ENCODE data around the gene MYL10.
"Not testable (repeated sequence)": the region's sequence is repeated elsewhere in the genome, so short reads cannot be mapped to it uniquely, and the experiment has no call there.

MYL10 gene

DNA sequence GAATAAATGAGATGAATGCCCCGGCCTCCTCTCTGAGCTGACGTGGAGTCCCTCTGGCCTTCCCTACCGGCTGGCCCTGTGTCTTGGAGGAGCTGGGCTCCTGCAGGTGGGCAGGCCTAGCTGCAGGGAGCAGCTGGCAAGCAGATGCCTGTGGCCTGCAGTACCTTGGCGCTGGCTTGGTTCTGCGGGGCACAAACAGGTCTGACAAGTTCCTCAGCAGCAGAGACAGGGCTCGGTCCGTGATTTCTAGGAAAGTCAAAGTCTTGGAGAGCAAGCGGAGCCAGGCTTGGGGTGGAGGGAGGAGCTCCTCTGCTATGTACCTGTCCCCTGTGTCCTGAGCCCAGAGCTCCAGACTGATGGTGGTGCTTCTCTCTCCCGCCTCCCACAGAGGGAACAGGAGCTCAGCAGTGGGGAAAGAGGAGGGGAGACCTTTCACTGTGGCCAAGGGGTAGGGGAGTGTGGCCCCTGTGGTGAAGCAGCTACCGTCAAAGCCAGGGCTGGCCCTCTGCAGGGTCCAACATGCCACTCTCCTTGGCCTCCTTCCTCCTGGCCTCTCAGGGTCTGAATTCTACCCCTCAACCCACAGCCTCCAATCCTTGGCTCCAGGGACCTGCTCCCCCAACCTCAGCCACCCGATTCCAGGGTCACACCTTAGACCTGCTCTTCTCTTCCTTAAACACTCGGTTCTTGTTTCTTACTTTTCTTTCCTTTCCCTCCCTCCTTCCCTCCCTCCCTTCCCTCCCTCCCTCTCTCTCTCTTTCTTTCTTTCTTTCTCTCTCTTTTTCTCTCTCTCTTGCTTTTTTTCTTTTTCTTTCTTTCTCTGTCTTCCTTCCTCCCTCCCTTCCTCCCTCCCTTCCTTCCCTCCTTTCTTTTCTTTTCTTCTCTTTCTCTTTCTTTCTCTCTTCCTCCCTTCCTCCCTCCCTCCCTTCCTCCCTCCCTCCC is 20.1 kb downstream of the MYL10 start:
- TF ChIP-seq, protein P1, sequence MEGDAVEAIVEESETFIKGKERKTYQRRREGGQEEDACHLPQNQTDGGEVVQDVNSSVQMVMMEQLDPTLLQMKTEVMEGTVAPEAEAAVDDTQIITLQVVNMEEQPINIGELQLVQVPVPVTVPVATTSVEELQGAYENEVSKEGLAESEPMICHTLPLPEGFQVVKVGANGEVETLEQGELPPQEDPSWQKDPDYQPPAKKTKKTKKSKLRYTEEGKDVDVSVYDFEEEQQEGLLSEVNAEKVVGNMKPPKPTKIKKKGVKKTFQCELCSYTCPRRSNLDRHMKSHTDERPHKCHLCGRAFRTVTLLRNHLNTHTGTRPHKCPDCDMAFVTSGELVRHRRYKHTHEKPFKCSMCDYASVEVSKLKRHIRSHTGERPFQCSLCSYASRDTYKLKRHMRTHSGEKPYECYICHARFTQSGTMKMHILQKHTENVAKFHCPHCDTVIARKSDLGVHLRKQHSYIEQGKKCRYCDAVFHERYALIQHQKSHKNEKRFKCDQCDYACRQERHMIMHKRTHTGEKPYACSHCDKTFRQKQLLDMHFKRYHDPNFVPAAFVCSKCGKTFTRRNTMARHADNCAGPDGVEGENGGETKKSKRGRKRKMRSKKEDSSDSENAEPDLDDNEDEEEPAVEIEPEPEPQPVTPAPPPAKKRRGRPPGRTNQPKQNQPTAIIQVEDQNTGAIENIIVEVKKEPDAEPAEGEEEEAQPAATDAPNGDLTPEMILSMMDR (conservative IDR thresholded peaks at IDR 0.05; ENCODE audit: low read depth, low read length), result no peak
- H3K9ac ChIP-seq, result no peak overlapping the region
- H3K4me2 ChIP-seq, result no peak overlapping the region

DNA sequence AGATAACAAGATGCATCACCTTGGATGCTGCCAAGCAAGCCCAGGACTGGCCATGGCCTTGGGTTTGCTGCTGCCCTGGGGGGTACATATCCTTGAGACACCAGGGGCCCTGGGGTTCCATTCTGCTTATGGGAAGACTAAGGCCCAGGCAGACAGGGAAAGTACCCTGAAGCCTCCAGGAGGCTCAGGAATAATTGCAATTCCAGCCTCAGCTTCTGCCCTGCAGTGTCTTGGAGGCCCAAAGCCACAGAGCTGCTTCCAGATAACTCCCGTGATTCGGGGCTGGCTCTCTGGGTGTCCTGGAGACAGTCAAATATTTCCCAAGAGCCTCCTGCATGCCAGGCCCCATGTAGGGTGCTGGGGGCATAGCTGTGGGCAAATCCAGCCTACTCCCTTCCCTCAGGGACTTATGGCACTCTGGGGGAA is 22.6 kb downstream of the MYL10 start:
- H3K4me1 ChIP-seq (ENCODE audit: low read depth, poor library complexity, severe bottlenecking), result peaks cover 3% of the 10 kb centered on the region
- peaks cover 2% of the 10 kb centered on the region; the same call in 1 of the 2 replicates for H3K27me3 ChIP-seq (ENCODE audit: insufficient read depth, low read depth)
- H3K4me3 ChIP-seq (IDR thresholded peaks at IDR 0.05; ENCODE audit: insufficient read depth, low read depth, low read length), result no peak overlapping the region
- H3K9ac ChIP-seq, result no peak overlapping the region
- H3K4me2 ChIP-seq, result no peak overlapping the region
- H4K20me1 ChIP-seq (ENCODE audit: insufficient read depth), result no peaks in the 10 kb centered on the region
- H2AFZ ChIP-seq (ENCODE audit: low read depth), result no peak overlapping the region
- no peak overlapping the region for H3K27ac ChIP-seq
- H3K79me2 ChIP-seq (ENCODE audit: insufficient read depth, low read depth), result no peaks in the 10 kb centered on the region
- no peaks in the 10 kb centered on the region for H3K36me3 ChIP-seq (ENCODE audit: insufficient read depth)
- TF ChIP-seq, protein P1 (conservative IDR thresholded peaks at IDR 0.05; ENCODE audit: low read depth, low read length), result no peak

More for the DNA sequence above, 20.1 kb downstream of the MYL10 start:
- Histone ChIP-seq H3K4me3 (IDR thresholded peaks at IDR 0.05; ENCODE audit: insufficient read depth, low read depth, low read length) (no peak overlapping the region), H3K4me1 (ENCODE audit: low read depth, poor library complexity, severe bottlenecking) (no peaks in the 10 kb centered on the region), H4K20me1 (ENCODE audit: insufficient read depth) (no peaks in the 10 kb centered on the region), H3K27ac (no peak overlapping the region), H3K79me2 (ENCODE audit: insufficient read depth, low read depth) (no peaks in the 10 kb centered on the region), H2AFZ (ENCODE audit: low read depth) (no peak overlapping the region), H3K36me3 (ENCODE audit: insufficient read depth) (no peaks in the 10 kb centered on the region), H3K27me3 (ENCODE audit: insufficient read depth, low read depth) (peaks cover 2% of the 10 kb centered on the region; the same call in 1 of the 2 replicates)

DNA sequence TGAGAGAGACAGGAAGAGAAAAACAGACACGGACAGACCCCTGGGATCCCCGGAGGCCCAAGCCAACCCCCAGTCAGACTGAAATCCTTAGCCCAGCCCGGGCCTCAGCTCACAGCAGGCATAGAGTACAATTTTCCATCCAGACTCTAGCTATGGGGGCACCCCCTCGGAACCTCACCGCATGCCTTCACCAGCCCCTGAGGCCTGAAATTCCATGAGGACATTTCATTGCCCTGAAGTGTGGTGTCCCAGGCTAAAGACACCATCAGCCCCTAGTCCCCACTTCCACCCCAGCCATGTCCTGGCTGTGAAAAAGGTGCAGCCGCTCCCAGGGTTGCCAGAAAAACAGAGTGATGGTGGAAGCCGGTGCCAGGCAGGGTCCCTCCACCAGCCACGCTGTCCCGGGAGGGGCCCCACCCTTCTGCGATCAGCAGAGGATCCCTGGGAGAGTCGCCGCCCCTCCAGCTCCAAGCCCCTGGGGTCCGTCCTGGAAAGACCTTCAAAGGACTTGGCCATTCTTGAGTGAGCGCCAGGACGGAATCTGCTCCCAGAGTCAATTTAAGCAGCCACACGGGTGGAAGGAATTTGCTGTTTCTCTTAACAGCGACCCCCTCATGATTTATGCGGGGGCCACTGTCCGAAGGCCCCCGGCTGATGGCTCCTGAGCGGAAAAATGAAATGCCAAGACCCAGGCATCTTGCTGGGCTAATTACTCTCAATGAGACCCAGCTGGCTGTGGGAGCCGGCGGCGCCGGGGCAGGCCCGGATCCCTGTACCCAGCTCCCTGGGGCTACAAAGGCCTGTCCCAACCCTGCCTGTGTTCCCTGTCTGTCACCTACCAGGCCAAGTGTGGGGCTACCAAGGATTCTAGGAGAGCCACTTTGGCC is 23.2 kb downstream of the MYL10 start:
- TF ChIP-seq, protein P1 (conservative IDR thresholded peaks at IDR 0.05; ENCODE audit: low read depth, low read length), result no peak
- Histone ChIP-seq H3K4me3 (IDR thresholded peaks at IDR 0.05; ENCODE audit: insufficient read depth, low read depth, low read length) (no peak overlapping the region), H3K79me2 (ENCODE audit: insufficient read depth, low read depth) (no peaks in the 10 kb centered on the region), H3K27ac (no peak overlapping the region), H2AFZ (ENCODE audit: low read depth) (no peak overlapping the region), H3K4me1 (ENCODE audit: low read depth, poor library complexity, severe bottlenecking) (peaks cover 3% of the 10 kb centered on the region), H4K20me1 (ENCODE audit: insufficient read depth) (no peaks in the 10 kb centered on the region), H3K4me2 (no peak overlapping the region), H3K36me3 (ENCODE audit: insufficient read depth) (no peaks in the 10 kb centered on the region), H3K9ac (no peak overlapping the region), H3K27me3 (ENCODE audit: insufficient read depth, low read depth) (peaks cover 2% of the 10 kb centered on the region; the same call in 1 of the 2 replicates)

DNA sequence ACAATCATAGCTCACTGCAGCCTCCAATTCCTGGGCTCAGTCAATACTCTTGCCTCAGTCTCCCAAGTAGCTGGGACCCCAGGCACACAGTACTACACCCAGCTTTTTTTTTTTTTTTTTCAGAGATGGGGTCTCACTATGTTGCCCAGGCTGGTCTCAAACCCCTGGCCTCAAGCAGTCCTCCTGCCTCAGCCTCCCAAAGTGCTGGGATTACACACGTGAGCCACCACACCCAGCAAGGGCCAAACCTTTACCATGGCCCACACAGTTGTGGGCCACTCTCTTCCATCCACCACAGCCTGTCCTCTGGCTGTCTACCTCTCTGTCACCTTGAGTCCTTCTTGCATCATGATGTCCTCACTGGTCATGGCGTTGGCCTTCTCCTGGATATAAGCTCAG is 24.2 kb downstream of the MYL10 start:
- not testable (repeated sequence) for H4K20me1 ChIP-seq (ENCODE audit: insufficient read depth); H3K4me2 ChIP-seq; H3K9ac ChIP-seq; H3K27me3 ChIP-seq (ENCODE audit: insufficient read depth, low read depth); H3K79me2 ChIP-seq (ENCODE audit: insufficient read depth, low read depth); H3K36me3 ChIP-seq (ENCODE audit: insufficient read depth); H3K27ac ChIP-seq; H2AFZ ChIP-seq (ENCODE audit: low read depth); H3K4me3 ChIP-seq (IDR thresholded peaks at IDR 0.05; ENCODE audit: insufficient read depth, low read depth, low read length); H3K4me1 ChIP-seq (ENCODE audit: low read depth, poor library complexity, severe bottlenecking)

Measured in KMS-11 (cell line).